Heart right ventricle (tissue), 16 donors: ENCODE results near the gene NR2F1. TPM values are rescaled to one million over a fixed set of nuclear protein-coding genes. Genes with fewer than 3 reads are reported as not detected.

Experiments
- ATAC-seq, 8 donors: fragments of 200-7000 bp; cut with Tn5 transposase; one replicate each; pipeline ENCODE4 v1.9.1; 2020; ENCODE audit warnings: mild to moderate bottlenecking in 8 of 8, moderate library complexity in 8 of 8, moderate number of reproducible peaks in 1 of 8
- DNase-seq, 2 donors: peaks; one replicate each; pipeline ENCODE4 v3.0.0-alpha.2; 2020
- H3K27ac ChIP-seq, 10 donors: fragments of 200-600 bp; sonication (generic) in 2 of 10; one replicate each; pipeline versions ENCODE4 v1.5.0 to v1.8.0; 2020 to 2022; ENCODE audit warnings: mild to moderate bottlenecking in 3 of 10
- H3K27me3 ChIP-seq, 7 donors: fragments of 200-600 bp; one replicate each; pipeline ENCODE4 v1.8.0; 2021 to 2022; ENCODE audit warnings: mild to moderate bottlenecking in 2 of 7
- H3K36me3 ChIP-seq, 9 donors: fragments of 200-600 bp; sonication (generic) in 1 of 9; one replicate each; pipeline versions ENCODE4 v1.5.0 to v1.8.0; 2020 to 2022; ENCODE audit warnings: mild to moderate bottlenecking in 2 of 9
- H3K4me1 ChIP-seq, 9 donors: fragments of 200-600 bp; sonication (generic) in 1 of 9; one replicate each; pipeline versions ENCODE4 v1.5.0 to v1.8.0; 2020 to 2022; ENCODE audit warnings: mild to moderate bottlenecking in 4 of 9
- H3K4me3 ChIP-seq, 10 donors: fragments of 200-600 bp; sonication (generic) in 2 of 10; one replicate each; pipeline versions ENCODE4 v1.5.0 to v1.8.0; 2020 to 2022; ENCODE audit warnings: mild to moderate bottlenecking in 7 of 10, moderate library complexity in 2 of 10
- H3K9me3 ChIP-seq, 11 donors: fragments of 200-600 bp in 10 of 11; sonication (generic) in 2 of 11; one replicate each; pipeline versions ENCODE4 v1.5.0 to v1.8.0; 2013 to 2022; ENCODE audit warnings: mild to moderate bottlenecking in 2 of 11, control low read depth in 1 of 11, moderate library complexity in 1 of 11
- CTCF ChIP-seq, 9 donors: fragments of 200-600 bp; sonication (generic) in 2 of 9; IDR thresholded peaks; one replicate each; pipeline versions ENCODE4 v1.5.0 to v1.8.0; 2021 to 2022; ENCODE audit warnings: antibody characterized with exemption in 9 of 9, mild to moderate bottlenecking in 5 of 9, moderate library complexity in 1 of 9
- WGBS, 2 donors: extraction: QIAGEN DNeasy Blood & Tissue Kit; methylation state at CpG; one replicate each; pipeline ENCODE4 v1.1.7; 2013; ENCODE audit warnings: inconsistent platforms in 1 of 2; 5-methylcytosine and 5-hydroxymethylcytosine counted together
- intact Hi-C, 10 donors: fragments of 100-400 bp; cut with DNase I; formaldehyde crosslinking; loops; one replicate each; pipeline versions ENCODE4 v1.11.1 to v1.14.2; 2022
- polyA plus RNA-seq, 2 donors: library from polyadenylated mRNA; stranded (reverse); fragments of 200-250 nt; gene quantifications; one replicate each; pipeline ENCODE4 v1.2.3, GENCODE V29; 2013
- total RNA-seq, 10 donors: library from RNA; stranded (reverse); fragmentation: NEBNext Ultra II Directional in 3 of 10; extraction: Animal tissue kit (Norgen Biotek cat#: 25700) in 3 of 10; gene quantifications; one replicate each; pipeline versions ENCODE4 v1.2.1 to v1.2.4, GENCODE V29; 2021 to 2023
- donor health status: Arrhythmogenic right ventricular cardiomyopathy.
- donor health status: ischemic (EF 13 %, LVEDD 7.1; RV severe dilation, severe dysfunction).
- donor health status: healthy with polysubstance abuse.
- donor health status: DM: no; HTN: yes; CAD: no.
- donor health status: DM: no; HTN: no; CAD: no.
- donor health status: ischemic (EF 25% LVEDD 6.9; RV normal size, moderate dysfunction).
- donor health status: ischemic (EF 25% LVEDD 5.7; RV mildly dilated, moderate dysfunction).
- donor health status: healthy.
- donor health status: DM: yes; HTN: yes; CAD: no.
- donor health status: Ischemic cardiomyopathy.
- donor health status: ischemic (EF 35%, LVEDD 5.7; RV mildly dilated, moderate dysfunction).
- donor health status: nonischemic (EF 11% LVEDD 7.7; RV severe dilation, severe dysfunction).
- donor health status: DM: yes; HTN: yes; CAD: no.
- donor health status: PGD.
- donor health status: ischemic (EF 29% LVEDD 5.4; RV normal size, mild dysfunction).
- donor health status: nonischemic (EF 23%, LVEDD 6.1; RV moderate dilation, normal function).

NR2F1 gene
- total and polyA plus RNA-seq, 12 donors = 0.27 to 2.4 (median 0.92) TPM

GRCh38 chr5:93603793-93604643 lies 21.0 kb downstream of the NR2F1 start:
- no peak for ATAC-seq
- no peaks in the 10 kb centered on the region for H3K9me3 ChIP-seq
- H3K4me1 ChIP-seq = peaks cover 0 to 20% (median 14%) of the 10 kb centered on the region in 9 donors
- no peak overlapping the region for H3K27ac ChIP-seq
- H3K36me3 ChIP-seq = no peaks in the 10 kb centered on the region
- DNase-seq = no peak
- TF ChIP-seq CTCF (IDR thresholded peaks at IDR 0.05) = no peak
- intact Hi-C loops = loop anchor here in 4 of 10 donors (5.0 to 10.0 kb wide), 4 partner anchors 191 to 301 kb away; no protein-coding TSS in a partner anchor
- H3K4me3 ChIP-seq = peak overlapping the region in 1 of 10 donors; percentile 5
- H3K27me3 ChIP-seq = peaks cover 29 to 100% (median 99%) of the 10 kb centered on the region in 7 donors
- 8 to 11% methylated on average over 55 to 58 of the region's 58 CpGs for WGBS, 2 donors

- Histone ChIP-seq H3K27me3 (peaks cover 24 to 100% (median 99%) of the 10 kb centered on the region in 7 donors), H3K36me3 (no peaks in the 10 kb centered on the region), H3K4me1 (peaks cover 0 to 20% (median 14%) of the 10 kb centered on the region in 9 donors), H3K9me3 (no peaks in the 10 kb centered on the region), H3K4me3 (no peak overlapping the region), H3K27ac (no peak overlapping the region)
- intact Hi-C loops = loop anchor here in 6 of 10 donors (5.0 to 10.0 kb wide), 4 partner anchors 190 to 300 kb away; no protein-coding TSS in a partner anchor
- no peak for DNase-seq
- 20 to 30% methylated on average over 10 of the region's 10 CpGs for WGBS, 2 donors
- TF ChIP-seq CTCF (IDR thresholded peaks at IDR 0.05) = no peak
- ATAC-seq = no peak
These were observed 21.9 kb downstream of the NR2F1 start for GRCh38 chr5:93604644-93605515.

GRCh38 chr5:93606382-93606752 lies 23.3 kb downstream of the NR2F1 start:
- no peak for DNase-seq
- no peak for ATAC-seq
- Histone ChIP-seq H3K27ac (no peak overlapping the region), H3K36me3 (no peaks in the 10 kb centered on the region), H3K4me1 (peaks cover 0 to 20% (median 14%) of the 10 kb centered on the region in 9 donors), H3K27me3 (peaks cover 25 to 100% (median 98%) of the 10 kb centered on the region in 7 donors), H3K9me3 (no peaks in the 10 kb centered on the region), H3K4me3 (no peak overlapping the region)
- intact Hi-C loops = loop anchor here in 5 of 10 donors (5.0 to 10.0 kb wide), 4 partner anchors 188 to 298 kb away; no protein-coding TSS in a partner anchor
- TF ChIP-seq CTCF (IDR thresholded peaks at IDR 0.05) = no peak
